ENCODE data around the gene ADCY7. TPM values are rescaled to one million over a fixed set of nuclear protein-coding genes. Genes with fewer than 3 reads are reported as not detected.
A peak's percentile ranks its signal among the peaks of the same experiment; 100 is the strongest.

The ADCY7 gene
- total and polyA plus RNA-seq, 9 of the 15 experiments (the other 6 are each of a cell fraction or from before 2014, with no cell fraction given): 2.3 to 108 (median 28.6) TPM

GRCh38 chr16:50266337-50267091 is at the start of gene ADCY7 (continued):
- TF ChIP-seq ZNF280A (IDR thresholded peaks at IDR 0.05; ENCODE audit: low read depth, partially characterized antibody) (no peak), TCF15 (CRISPR knock-in tag; IDR thresholded peaks at IDR 0.05) (no peak), NFE2 (IDR thresholded peaks at IDR 0.05; ENCODE audit: low read depth) (no peak), KLF1 (tag; IDR thresholded peaks at IDR 0.05) (no peak), DEAF1 (CRISPR knock-in tag; IDR thresholded peaks at IDR 0.05) (no peak), SREBF1 (IDR thresholded peaks at IDR 0.05; ENCODE audit: borderline replicate concordance, low read depth, low read length) (no peak), MXI1 (IDR thresholded peaks at IDR 0.05; ENCODE audit: low read depth, low read length) (no peak), ZBTB11 (CRISPR knock-in tag; IDR thresholded peaks at IDR 0.05) (peak in 1 of 3 experiments; percentile 62; a peak in 2 of 6 replicates), HDGF (IDR thresholded peaks at IDR 0.05) (peak; percentile 90), EP400 (IDR thresholded peaks at IDR 0.05) (peak; percentile 80), L3MBTL2 (IDR thresholded peaks at IDR 0.05) (peak; percentile 54; the same call in 1 of the 2 replicates), ZNF12 (CRISPR knock-in tag; IDR thresholded peaks at IDR 0.05) (no peak)
- TF ChIP-seq, protein P1, sequence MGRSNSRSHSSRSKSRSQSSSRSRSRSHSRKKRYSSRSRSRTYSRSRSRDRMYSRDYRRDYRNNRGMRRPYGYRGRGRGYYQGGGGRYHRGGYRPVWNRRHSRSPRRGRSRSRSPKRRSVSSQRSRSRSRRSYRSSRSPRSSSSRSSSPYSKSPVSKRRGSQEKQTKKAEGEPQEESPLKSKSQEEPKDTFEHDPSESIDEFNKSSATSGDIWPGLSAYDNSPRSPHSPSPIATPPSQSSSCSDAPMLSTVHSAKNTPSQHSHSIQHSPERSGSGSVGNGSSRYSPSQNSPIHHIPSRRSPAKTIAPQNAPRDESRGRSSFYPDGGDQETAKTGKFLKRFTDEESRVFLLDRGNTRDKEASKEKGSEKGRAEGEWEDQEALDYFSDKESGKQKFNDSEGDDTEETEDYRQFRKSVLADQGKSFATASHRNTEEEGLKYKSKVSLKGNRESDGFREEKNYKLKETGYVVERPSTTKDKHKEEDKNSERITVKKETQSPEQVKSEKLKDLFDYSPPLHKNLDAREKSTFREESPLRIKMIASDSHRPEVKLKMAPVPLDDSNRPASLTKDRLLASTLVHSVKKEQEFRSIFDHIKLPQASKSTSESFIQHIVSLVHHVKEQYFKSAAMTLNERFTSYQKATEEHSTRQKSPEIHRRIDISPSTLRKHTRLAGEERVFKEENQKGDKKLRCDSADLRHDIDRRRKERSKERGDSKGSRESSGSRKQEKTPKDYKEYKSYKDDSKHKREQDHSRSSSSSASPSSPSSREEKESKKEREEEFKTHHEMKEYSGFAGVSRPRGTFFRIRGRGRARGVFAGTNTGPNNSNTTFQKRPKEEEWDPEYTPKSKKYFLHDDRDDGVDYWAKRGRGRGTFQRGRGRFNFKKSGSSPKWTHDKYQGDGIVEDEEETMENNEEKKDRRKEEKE (IDR thresholded peaks at IDR 0.05; ENCODE audit: borderline replicate concordance in 1 of 2, control insufficient read depth in 1 of 2, low read depth in 2 of 2, low read length in 1 of 2): no peak
